Right ventricle myocardium inferior (tissue), 1 donor: ENCODE measurements around the gene NEDD4. TPM values are rescaled to one million over a fixed set of nuclear protein-coding genes. Genes with fewer than 3 reads are reported as not detected.
"Not testable (repeated sequence)": the region's sequence is repeated elsewhere in the genome, so short reads cannot be mapped to it uniquely, and the experiment has no call there.

Source experiments
- ATAC-seq: fragments of 200-7000 bp; cut with Tn5 transposase; one replicate; pipeline ENCODE4 v1.9.1; 2020; ENCODE audit warnings: mild to moderate bottlenecking, moderate library complexity
- DNase-seq: peaks from one replicate; pipeline ENCODE4 v3.0.0; 2021; ENCODE audit errors: missing footprints
- intact Hi-C: fragments of 100-400 bp; cut with DNase I; formaldehyde crosslinking; loops from one replicate; pipeline ENCODE4 v1.11.0; 2022
- total RNA-seq: library from RNA; stranded (reverse); fragmentation: NEBNext Ultra II Directional; extraction: Animal tissue kit (Norgen Biotek cat#: 25700); gene quantifications from one replicate; pipeline ENCODE4 v1.2.1, GENCODE V29; 2021
- donor health status: DM: no; HTN: yes; CAD: no; lungs with severe emphysema.

The NEDD4 gene
- total RNA-seq, 1 donor from 2014 or later, result 9.7 TPM

DNA sequence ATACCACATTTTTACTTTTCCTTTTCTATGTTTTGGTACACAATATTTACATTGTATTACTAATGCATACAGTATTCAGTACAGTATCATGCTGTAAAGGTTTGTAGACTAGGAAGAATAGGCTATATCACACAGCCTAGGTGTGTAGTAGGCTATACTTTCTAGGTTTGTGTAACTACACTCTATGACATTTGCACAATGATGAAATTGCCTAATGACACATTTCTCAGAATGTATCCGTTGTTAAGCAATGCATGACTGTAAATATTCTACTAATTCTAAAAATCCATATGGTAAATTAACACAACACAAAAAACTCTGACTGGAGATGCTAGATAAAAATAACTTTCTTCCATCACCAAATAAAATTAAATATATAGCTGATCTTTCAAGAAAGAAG is 16.2 kb downstream of the NEDD4 start:
- DNase-seq (no peak), ATAC-seq (no peak)
- intact Hi-C loops, result no loop called here

- ATAC-seq, result no peak
Measured at GRCh38 chr15:55970286-55970685, 23.1 kb downstream of the NEDD4 start.

GRCh38 chr15:55969582-55969981 is 23.8 kb downstream of the NEDD4 start:
- ATAC-seq (no peak), DNase-seq (no peak)
- intact Hi-C loops, result no loop called here

More at GRCh38 chr15:55970286-55970685, 23.1 kb downstream of the NEDD4 start:
- no peak for DNase-seq
- intact Hi-C loops, result no loop called here

- DNase-seq, result no peak
- ATAC-seq, result no peak
- intact Hi-C loops, result no loop called here
Measured at GRCh38 chr15:55968923-55969322, 24.5 kb downstream of the NEDD4 start.

GRCh38 chr15:55965091-55965490 is 28.3 kb downstream of the NEDD4 start:
- intact Hi-C loops, result no loop called here
- DNase-seq, result no peak
- ATAC-seq, result no peak

GRCh38 chr15:55960946-55961345 is 32.5 kb downstream of the NEDD4 start:
- no peak for DNase-seq

GRCh38 chr15:55959744-55960447 is 33.5 kb downstream of the NEDD4 start:
- no peak for DNase-seq

More at GRCh38 chr15:55960946-55961345, 32.5 kb downstream of the NEDD4 start:
- intact Hi-C loops, result no loop called here
- ATAC-seq, result no peak

DNA sequence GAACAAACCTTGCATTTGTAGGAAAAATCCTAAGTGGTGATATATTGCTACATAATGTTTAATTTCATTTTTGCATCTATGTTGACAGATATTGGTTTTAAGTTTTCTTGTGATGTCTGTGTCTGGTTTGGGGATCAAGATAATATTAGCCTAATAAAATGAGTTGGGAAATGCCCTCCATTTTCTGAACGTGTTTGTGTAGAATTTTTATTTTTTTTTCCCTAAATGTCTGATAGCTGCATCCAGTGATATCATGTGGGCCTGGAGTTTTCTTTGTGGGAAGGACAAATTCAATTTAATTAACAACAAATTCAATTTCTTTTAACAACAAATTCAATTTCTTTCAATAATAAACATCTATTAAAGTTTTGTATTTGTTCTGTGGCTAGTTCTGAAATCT is 35.1 kb downstream of the NEDD4 start:
- intact Hi-C loops, result no loop called here
- no peak for DNase-seq
- ATAC-seq, result no peak

More at GRCh38 chr15:55959744-55960447, 33.5 kb downstream of the NEDD4 start:
- intact Hi-C loops, result no loop called here
- ATAC-seq, result no peak

DNA sequence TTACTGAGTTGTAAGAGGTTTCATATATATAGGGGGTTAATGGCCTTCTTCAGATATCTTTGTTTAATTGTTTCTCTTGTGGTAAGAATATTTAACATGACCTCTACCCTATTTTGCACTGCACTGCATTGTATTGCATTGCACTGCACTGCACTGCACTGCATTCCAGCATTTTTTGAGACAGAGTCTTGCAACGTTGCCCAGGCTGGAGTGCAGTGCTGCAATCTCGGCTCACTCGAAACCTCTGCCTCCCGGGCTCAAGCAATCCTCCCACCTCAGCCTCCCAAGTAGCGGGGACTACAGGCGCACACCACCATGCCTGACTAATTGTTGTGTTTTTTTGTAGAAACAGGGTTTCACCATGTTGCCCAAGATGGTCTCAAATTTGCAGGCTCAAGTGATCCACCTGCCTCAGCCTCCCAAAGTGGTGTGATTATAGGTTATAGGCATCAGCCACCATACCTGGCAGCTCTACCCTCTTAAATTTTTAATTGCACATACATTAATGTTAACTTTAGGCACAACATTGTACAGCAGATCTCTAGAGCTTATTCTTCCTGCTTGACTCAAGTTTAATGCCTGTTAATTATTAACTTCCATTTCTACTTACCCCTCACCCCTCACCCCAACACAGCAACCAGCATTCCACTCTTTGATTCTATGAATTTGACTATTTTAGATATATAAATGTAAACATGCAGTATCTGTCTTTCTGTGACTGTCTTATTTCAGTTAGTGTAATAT is 38.4 kb downstream of the NEDD4 start:
- intact Hi-C loops, result no loop called here
- DNase-seq (no peak), ATAC-seq (no peak)

DNA sequence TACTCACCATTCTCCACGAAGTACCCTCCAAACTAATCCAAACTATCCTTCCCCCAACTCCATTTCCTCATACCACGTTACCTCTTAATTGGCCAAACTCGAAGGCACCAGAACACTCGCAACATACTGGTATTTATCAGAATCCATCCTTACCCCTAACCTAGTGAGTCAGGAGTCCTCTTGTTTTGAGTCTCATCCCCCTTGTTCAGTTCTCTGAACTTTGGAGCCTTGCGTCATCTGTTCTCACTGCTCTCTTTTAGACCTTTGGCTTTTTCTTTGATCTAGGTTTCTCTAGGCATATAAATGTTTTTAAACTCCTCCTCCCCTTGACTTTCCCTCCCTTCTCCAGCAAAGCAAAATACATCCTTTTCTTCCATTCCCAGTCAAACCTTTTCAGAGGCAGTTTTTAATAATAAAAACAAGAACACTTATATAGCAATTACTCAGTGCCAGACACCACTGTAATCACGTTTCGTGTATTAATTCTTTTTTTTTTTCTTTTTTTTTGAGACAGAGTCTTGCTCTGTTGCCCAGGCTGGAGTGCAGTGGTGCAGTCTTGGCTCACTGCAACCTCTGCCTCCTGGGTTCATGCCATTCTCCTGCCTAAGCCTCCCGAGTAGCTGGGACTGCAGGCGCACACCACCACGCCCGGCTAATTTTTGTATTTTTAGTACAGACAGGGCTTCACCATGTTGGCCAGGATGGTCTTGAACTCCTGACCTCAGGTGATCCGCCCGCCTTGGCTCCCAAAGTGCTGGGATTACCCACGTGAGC is 40.7 kb downstream of the NEDD4 start:
- intact Hi-C loops, ATAC-seq, DNase-seq: not testable (repeated sequence)

DNA sequence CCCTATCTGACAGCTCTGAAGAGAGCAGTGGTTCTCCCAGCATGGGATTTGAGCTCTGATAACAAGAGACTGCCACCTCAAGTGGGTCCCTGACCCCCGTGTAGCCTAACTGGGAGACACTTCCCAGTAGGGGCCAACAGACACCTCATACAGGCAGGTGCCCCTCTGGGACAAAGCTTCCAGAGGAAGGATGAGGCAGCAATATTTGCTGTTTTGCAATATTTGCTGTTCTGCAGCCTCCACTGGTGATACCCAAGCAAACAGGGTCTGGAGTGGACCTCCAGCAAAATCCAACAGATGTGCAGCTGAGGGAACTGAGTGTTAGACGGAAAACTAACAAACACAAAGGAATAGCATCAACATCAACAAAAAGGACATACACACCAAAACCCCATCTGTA is 48.8 kb downstream of the NEDD4 start:
- DNase-seq, ATAC-seq, intact Hi-C loops: not testable (repeated sequence)

DNA sequence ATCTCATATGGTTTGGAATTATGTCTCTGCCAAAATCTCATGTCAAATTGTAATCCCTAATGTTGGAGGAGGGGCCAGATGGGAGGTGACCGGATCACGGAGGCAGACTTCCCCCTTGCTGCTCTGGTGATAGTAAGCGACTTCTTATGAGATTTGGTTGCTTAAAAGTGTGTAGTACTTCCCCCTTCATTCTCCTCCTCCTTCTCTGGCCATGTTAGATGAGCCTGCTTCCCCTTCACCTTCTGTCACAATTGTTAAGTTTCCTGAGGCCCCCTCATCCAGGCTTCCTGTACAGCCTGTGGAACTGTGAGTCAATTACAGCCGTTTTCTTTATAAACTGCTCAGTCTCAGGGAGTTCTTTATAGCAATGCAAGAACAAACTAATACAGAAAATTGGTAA is 51.1 kb downstream of the NEDD4 start:
- DNase-seq, result no peak
- ATAC-seq, result no peak
- intact Hi-C loops, result no loop called here

DNA sequence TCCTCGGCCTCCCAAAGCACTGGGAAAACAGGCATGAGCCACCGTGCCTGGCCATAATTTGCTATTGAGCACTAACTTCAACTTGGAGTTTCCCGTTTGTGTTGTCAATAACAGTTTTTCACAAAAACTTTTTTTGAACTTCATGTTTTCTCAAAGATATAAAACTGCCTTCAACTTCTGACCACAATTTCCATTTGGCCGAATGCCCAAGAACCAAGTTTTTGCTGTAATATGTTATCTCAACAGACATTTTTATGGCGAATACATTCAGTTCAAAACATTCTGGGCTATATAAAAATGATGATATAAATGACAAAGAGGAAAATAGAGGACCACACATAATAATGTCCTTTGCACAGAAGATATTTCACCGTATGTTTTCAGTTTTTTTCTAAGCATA is 56.4 kb downstream of the NEDD4 start:
- ATAC-seq (no peak), DNase-seq (no peak)
- intact Hi-C loops, result no loop called here

GRCh38 chr15:55928955-55929354 is 64.5 kb downstream of the NEDD4 start:
- DNase-seq (no peak), ATAC-seq (no peak)
- intact Hi-C loops, result no loop called here

DNA sequence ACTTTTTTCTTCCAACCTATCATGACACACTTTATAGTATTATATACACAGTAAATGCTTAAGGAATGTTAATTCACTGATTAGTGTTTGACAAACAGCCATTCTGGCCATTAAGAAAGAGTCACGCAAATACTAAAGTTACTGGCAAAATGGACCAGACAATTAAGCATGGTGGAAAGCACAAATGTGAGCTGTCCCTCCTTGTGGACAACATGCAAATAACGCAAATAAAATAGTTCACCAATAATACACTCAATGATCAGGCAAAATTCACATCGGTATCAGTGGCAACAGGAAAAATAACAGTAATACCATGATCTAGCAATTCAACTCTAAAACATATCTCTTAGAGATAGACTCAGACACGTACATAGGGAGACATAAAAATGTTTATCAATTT is 71.7 kb downstream of the NEDD4 start:
- no peak for ATAC-seq
- intact Hi-C loops, result no loop called here
- no peak for DNase-seq

DNA sequence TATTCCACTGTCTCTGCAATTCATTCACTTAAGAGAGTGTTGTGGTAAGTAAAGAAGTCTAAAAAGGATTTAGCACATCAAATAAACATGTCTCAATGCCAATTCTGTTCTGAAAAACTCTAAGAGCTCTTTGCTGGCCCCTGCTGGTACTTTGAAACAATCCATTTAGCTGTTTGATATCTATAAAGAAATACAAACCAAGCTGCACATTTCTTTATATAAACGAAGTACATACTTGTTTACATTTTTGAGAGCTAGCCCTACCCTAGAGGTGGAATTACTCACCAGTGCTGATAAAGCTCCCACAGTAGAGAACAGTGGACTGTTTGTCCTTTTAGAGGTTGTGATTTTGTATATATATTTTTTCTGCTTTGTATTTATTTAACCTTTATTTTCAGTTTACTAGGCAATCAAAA is 75.5 kb downstream of the NEDD4 start:
- ATAC-seq (no peak), DNase-seq (no peak)
- intact Hi-C loops, result loop anchor here (5.0 kb wide), 1 partner anchor 261 kb away; no protein-coding TSS in a partner anchor

GRCh38 chr15:55916666-55917409 is 76.6 kb downstream of the NEDD4 start:
- DNase-seq, result no peak
- ATAC-seq, result peak; percentile 31
- intact Hi-C loops, result loop anchor here (5.0 kb wide), 1 partner anchor 260 kb away; no protein-coding TSS in a partner anchor

DNA sequence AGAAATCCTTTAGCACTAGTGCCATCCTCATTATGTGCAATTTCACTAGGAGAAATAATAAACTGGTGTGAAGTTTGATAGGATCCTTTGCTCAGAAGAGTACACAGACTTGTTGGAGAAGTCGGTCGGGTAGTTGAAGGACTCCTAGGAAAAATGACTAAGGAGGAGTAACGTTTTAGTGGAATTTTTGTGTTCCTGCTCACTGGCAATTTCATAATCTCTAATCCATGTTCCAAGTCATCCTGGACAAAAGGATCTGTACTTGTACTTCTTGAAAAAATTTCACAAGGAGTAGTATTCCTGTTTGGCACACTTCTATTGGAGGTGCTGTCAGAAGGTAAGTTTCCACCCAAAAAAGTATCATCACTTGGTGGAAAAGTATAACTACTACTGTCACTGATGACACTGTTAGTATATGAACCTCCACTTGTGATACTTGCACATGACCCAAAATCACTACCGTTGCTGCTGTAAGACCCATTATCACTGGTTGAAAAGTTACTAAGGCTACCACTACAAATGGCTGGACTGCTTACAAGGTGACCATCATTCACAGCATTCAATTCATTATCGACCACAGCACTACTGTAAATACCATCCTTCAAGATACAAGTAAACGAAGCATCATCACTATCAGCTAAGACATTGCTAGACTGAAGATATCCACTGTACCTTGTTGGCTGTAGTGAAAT is 77.4 kb downstream of the NEDD4 start:
- intact Hi-C loops, result loop anchor here (5.0 kb wide), 1 partner anchor 259 kb away; no protein-coding TSS in a partner anchor
- ATAC-seq, result peak; percentile 20
- DNase-seq, result no peak
